Measurements from ENCODE around the gene WDR27.

WDR27 gene

GRCh38 chr6:169503422-169504152 is 198.2 kb downstream of the WDR27 start:
- no peaks in the 10 kb centered on the region for H3K27me3 ChIP-seq (ENCODE audit: control insufficient read depth, insufficient read depth, low read length)
- H3K36me3 ChIP-seq (ENCODE audit: control insufficient read depth, insufficient read depth, low read length): no peaks in the 10 kb centered on the region
- H3K27ac ChIP-seq (ENCODE audit: low read depth, low read length): no peak overlapping the region
- no peak overlapping the region for H3K9ac ChIP-seq (ENCODE audit: low read length)
- no peaks in the 10 kb centered on the region for H3K4me1 ChIP-seq (ENCODE audit: control insufficient read depth, insufficient read depth, low read length)
- H3K4me3 ChIP-seq (ENCODE audit: low read length): no peak overlapping the region

- Histone ChIP-seq H3K36me3 (ENCODE audit: control insufficient read depth, insufficient read depth, low read length) (no peaks in the 10 kb centered on the region), H3K4me3 (ENCODE audit: low read length) (no peak overlapping the region), H3K27ac (ENCODE audit: low read depth, low read length) (no peak overlapping the region), H3K27me3 (ENCODE audit: control insufficient read depth, insufficient read depth, low read length) (no peaks in the 10 kb centered on the region), H3K9ac (ENCODE audit: low read length) (no peak overlapping the region), H3K4me1 (ENCODE audit: control insufficient read depth, insufficient read depth, low read length) (no peaks in the 10 kb centered on the region)
Measured at GRCh38 chr6:169502445-169502844, 199.4 kb downstream of the WDR27 start.

- Histone ChIP-seq H3K4me3 (ENCODE audit: low read length) (no peak overlapping the region), H3K27ac (ENCODE audit: low read depth, low read length) (no peak overlapping the region), H3K4me1 (ENCODE audit: control insufficient read depth, insufficient read depth, low read length) (no peaks in the 10 kb centered on the region), H3K9ac (ENCODE audit: low read length) (no peak overlapping the region), H3K27me3 (ENCODE audit: control insufficient read depth, insufficient read depth, low read length) (no peaks in the 10 kb centered on the region), H3K36me3 (ENCODE audit: control insufficient read depth, insufficient read depth, low read length) (no peaks in the 10 kb centered on the region)
Measured at GRCh38 chr6:169501777-169502313, 200.0 kb downstream of the WDR27 start.

- Histone ChIP-seq H3K36me3 (ENCODE audit: control insufficient read depth, insufficient read depth, low read length) (no peaks in the 10 kb centered on the region), H3K9ac (ENCODE audit: low read length) (no peak overlapping the region)
Measured at GRCh38 chr6:169501128-169501527, 200.7 kb downstream of the WDR27 start.

GRCh38 chr6:169500688-169501087 is 201.1 kb downstream of the WDR27 start:
- H3K4me1 ChIP-seq (ENCODE audit: control insufficient read depth, insufficient read depth, low read length): no peaks in the 10 kb centered on the region
- H3K4me3 ChIP-seq (ENCODE audit: low read length): no peak overlapping the region
- no peaks in the 10 kb centered on the region for H3K27me3 ChIP-seq (ENCODE audit: control insufficient read depth, insufficient read depth, low read length)
- H3K9ac ChIP-seq (ENCODE audit: low read length): no peak overlapping the region
- H3K36me3 ChIP-seq (ENCODE audit: control insufficient read depth, insufficient read depth, low read length): no peaks in the 10 kb centered on the region
- no peak overlapping the region for H3K27ac ChIP-seq (ENCODE audit: low read depth, low read length)

More at GRCh38 chr6:169501128-169501527, 200.7 kb downstream of the WDR27 start:
- Histone ChIP-seq H3K27ac (ENCODE audit: low read depth, low read length) (no peak overlapping the region), H3K4me3 (ENCODE audit: low read length) (no peak overlapping the region), H3K4me1 (ENCODE audit: control insufficient read depth, insufficient read depth, low read length) (no peaks in the 10 kb centered on the region), H3K27me3 (ENCODE audit: control insufficient read depth, insufficient read depth, low read length) (no peaks in the 10 kb centered on the region)

- Histone ChIP-seq H3K36me3 (ENCODE audit: control insufficient read depth, insufficient read depth, low read length) (no peaks in the 10 kb centered on the region), H3K27ac (ENCODE audit: low read depth, low read length) (no peak overlapping the region), H3K9ac (ENCODE audit: low read length) (no peak overlapping the region), H3K4me1 (ENCODE audit: control insufficient read depth, insufficient read depth, low read length) (no peaks in the 10 kb centered on the region), H3K4me3 (ENCODE audit: low read length) (no peak overlapping the region), H3K27me3 (ENCODE audit: control insufficient read depth, insufficient read depth, low read length) (no peaks in the 10 kb centered on the region)
Measured at GRCh38 chr6:169499848-169500247, 202.0 kb downstream of the WDR27 start.

- no peak overlapping the region for H3K27ac ChIP-seq (ENCODE audit: low read depth, low read length)
- no peak overlapping the region for H3K4me3 ChIP-seq (ENCODE audit: low read length)
- H3K9ac ChIP-seq (ENCODE audit: low read length): no peak overlapping the region
Measured at GRCh38 chr6:169498916-169499513, 202.8 kb downstream of the WDR27 start.

GRCh38 chr6:169495601-169496000 is 206.2 kb downstream of the WDR27 start:
- H3K4me3 ChIP-seq (ENCODE audit: low read length): no peak overlapping the region
- H3K36me3 ChIP-seq (ENCODE audit: control insufficient read depth, insufficient read depth, low read length): no peaks in the 10 kb centered on the region
- H3K4me1 ChIP-seq (ENCODE audit: control insufficient read depth, insufficient read depth, low read length): no peaks in the 10 kb centered on the region
- H3K27me3 ChIP-seq (ENCODE audit: control insufficient read depth, insufficient read depth, low read length): no peaks in the 10 kb centered on the region
- no peak overlapping the region for H3K27ac ChIP-seq (ENCODE audit: low read depth, low read length)
- no peak overlapping the region for H3K9ac ChIP-seq (ENCODE audit: low read length)

More at GRCh38 chr6:169498916-169499513, 202.8 kb downstream of the WDR27 start:
- H3K27me3 ChIP-seq (ENCODE audit: control insufficient read depth, insufficient read depth, low read length): no peaks in the 10 kb centered on the region
- H3K36me3 ChIP-seq (ENCODE audit: control insufficient read depth, insufficient read depth, low read length): no peaks in the 10 kb centered on the region
- H3K4me1 ChIP-seq (ENCODE audit: control insufficient read depth, insufficient read depth, low read length): no peaks in the 10 kb centered on the region

GRCh38 chr6:169494038-169494437 is 207.8 kb downstream of the WDR27 start:
- H3K36me3 ChIP-seq (ENCODE audit: control insufficient read depth, insufficient read depth, low read length): no peaks in the 10 kb centered on the region
- no peak overlapping the region for H3K9ac ChIP-seq (ENCODE audit: low read length)
- H3K27ac ChIP-seq (ENCODE audit: low read depth, low read length): no peak overlapping the region
- no peaks in the 10 kb centered on the region for H3K27me3 ChIP-seq (ENCODE audit: control insufficient read depth, insufficient read depth, low read length)
- no peaks in the 10 kb centered on the region for H3K4me1 ChIP-seq (ENCODE audit: control insufficient read depth, insufficient read depth, low read length)
- no peak overlapping the region for H3K4me3 ChIP-seq (ENCODE audit: low read length)

- Histone ChIP-seq H3K4me1 (ENCODE audit: control insufficient read depth, insufficient read depth, low read length) (no peaks in the 10 kb centered on the region), H3K27ac (ENCODE audit: low read depth, low read length) (no peak overlapping the region), H3K27me3 (ENCODE audit: control insufficient read depth, insufficient read depth, low read length) (no peaks in the 10 kb centered on the region), H3K9ac (ENCODE audit: low read length) (no peak overlapping the region), H3K4me3 (ENCODE audit: low read length) (no peak overlapping the region), H3K36me3 (ENCODE audit: control insufficient read depth, insufficient read depth, low read length) (no peaks in the 10 kb centered on the region)
Measured at GRCh38 chr6:169491482-169491881, 210.3 kb downstream of the WDR27 start.

- H3K4me1 ChIP-seq (ENCODE audit: control insufficient read depth, insufficient read depth, low read length): no peaks in the 10 kb centered on the region
Measured at GRCh38 chr6:169490830-169491229, 211.0 kb downstream of the WDR27 start.

GRCh38 chr6:169490246-169490641 is 211.6 kb downstream of the WDR27 start:
- H3K4me1 ChIP-seq (ENCODE audit: control insufficient read depth, insufficient read depth, low read length): no peaks in the 10 kb centered on the region
- H3K9ac ChIP-seq (ENCODE audit: low read length): no peak overlapping the region
- no peaks in the 10 kb centered on the region for H3K27me3 ChIP-seq (ENCODE audit: control insufficient read depth, insufficient read depth, low read length)
- H3K36me3 ChIP-seq (ENCODE audit: control insufficient read depth, insufficient read depth, low read length): no peaks in the 10 kb centered on the region
- no peak overlapping the region for H3K27ac ChIP-seq (ENCODE audit: low read depth, low read length)
- H3K4me3 ChIP-seq (ENCODE audit: low read length): no peak overlapping the region

More at GRCh38 chr6:169490830-169491229, 211.0 kb downstream of the WDR27 start:
- Histone ChIP-seq H3K36me3 (ENCODE audit: control insufficient read depth, insufficient read depth, low read length) (no peaks in the 10 kb centered on the region), H3K4me3 (ENCODE audit: low read length) (no peak overlapping the region), H3K27me3 (ENCODE audit: control insufficient read depth, insufficient read depth, low read length) (no peaks in the 10 kb centered on the region), H3K27ac (ENCODE audit: low read depth, low read length) (no peak overlapping the region), H3K9ac (ENCODE audit: low read length) (no peak overlapping the region)

Data from rectal smooth muscle tissue (tissue), 1 donor.